HG02885 (cell line): Measurements from ENCODE around the gene SIGLEC11.
"Not testable (repeated sequence)": the region's sequence is repeated elsewhere in the genome, so short reads cannot be mapped to it uniquely, and the experiment has no call there.

Experiments used
- ATAC-seq: cut with Tn5 transposase; IDR thresholded peaks from one replicate; pipeline ENCODE4 v1.9.1; 2021; ENCODE audit warnings: mild to moderate bottlenecking; ENCODE audit not compliant: unreplicated experiment, poor library complexity

Gene SIGLEC11

GRCh38 chr19:49929121-49929610 lies 31.8 kb downstream of the SIGLEC11 start, which contains the start of the genes ATF5 and NUP62:
Gene ATF5, plus strand, starts transcription at chr19:49929205. Its CDS starts 1,646 bp downstream, at chr19:49930851.
Gene NUP62, minus strand, starts transcription at chr19:49929504. Its CDS starts 19,697 bp downstream, at chr19:49909807.
- ATAC-seq, result peak; percentile 46

GRCh38 chr19:49927526-49928264 lies 33.3 kb downstream of the SIGLEC11 start:
- no peak for ATAC-seq

GRCh38 chr19:49926515-49926914 lies 34.5 kb downstream of the SIGLEC11 start:
- ATAC-seq, result no peak

GRCh38 chr19:49925486-49925885 lies 35.5 kb downstream of the SIGLEC11 start:
- no peak for ATAC-seq

GRCh38 chr19:49924881-49925210 lies 36.1 kb downstream of the SIGLEC11 start:
- not testable (repeated sequence) for ATAC-seq

- no peak for ATAC-seq
These were observed 36.7 kb downstream of the SIGLEC11 start for GRCh38 chr19:49924004-49924880.

- peak; percentile 39 for ATAC-seq
These were observed 37.6 kb downstream of the SIGLEC11 start for GRCh38 chr19:49923055-49924003.

- ATAC-seq, result no peak
These were observed 38.8 kb downstream of the SIGLEC11 start for GRCh38 chr19:49921871-49922795.

GRCh38 chr19:49920624-49921363 lies 40.2 kb downstream of the SIGLEC11 start:
- ATAC-seq, result peak; percentile 36

- no peak for ATAC-seq
These were observed 42.9 kb downstream of the SIGLEC11 start for GRCh38 chr19:49918089-49918488.

- ATAC-seq, result no peak
These were observed 43.9 kb downstream of the SIGLEC11 start for GRCh38 chr19:49916839-49917733.

- ATAC-seq, result no peak
These were observed 45.7 kb downstream of the SIGLEC11 start for GRCh38 chr19:49915271-49915670.

GRCh38 chr19:49913720-49914119 lies 47.3 kb downstream of the SIGLEC11 start:
- ATAC-seq, result no peak

- ATAC-seq, result no peak
These were observed 47.8 kb downstream of the SIGLEC11 start for GRCh38 chr19:49912965-49913685.

- peak; percentile 37 for ATAC-seq
These were observed 49.4 kb downstream of the SIGLEC11 start for GRCh38 chr19:49911381-49912145.

GRCh38 chr19:49910179-49910578 lies 50.8 kb downstream of the SIGLEC11 start:
- no peak for ATAC-seq
